Measurements from ENCODE around the gene ORM2. TPM values are rescaled to one million over a fixed set of nuclear protein-coding genes. Genes with fewer than 3 reads are reported as not detected.

The ORM2 gene
- total RNA-seq, 1 experiment from 2014 or later, result 0.59 TPM

- TF ChIP-seq TCF7L2 (IDR thresholded peaks at IDR 0.05; ENCODE audit: borderline replicate concordance, extremely low read depth, insufficient read depth, insufficient read length), result no peak
- no peak for TF ChIP-seq POLR2AphosphoS5 (IDR thresholded peaks at IDR 0.05; ENCODE audit: low read depth, low read length)
- no peak for TF ChIP-seq FOSL1 (IDR thresholded peaks at IDR 0.05; ENCODE audit: low read depth)
- no peak for TF ChIP-seq ZFX (IDR thresholded peaks at IDR 0.05)
- TF ChIP-seq CBX3 (IDR thresholded peaks at IDR 0.05; ENCODE audit: low read depth), result no peak
- TF ChIP-seq RAD21 (IDR thresholded peaks at IDR 0.05; ENCODE audit: low read depth), result no peak
Observed at GRCh38 chr9:114282926-114283325, 46.7 kb upstream of the ORM2 start (continued).

GRCh38 chr9:114283551-114284111, 46.0 kb upstream of the ORM2 start:
- ChIA-PET POLR2A (no interaction called here), CTCF (no interaction called here), RAD21 (ENCODE audit: low non-redundant PET in 1 of 2, low total read pairs in 2 of 2, uncharacterized antibody in 2 of 2, unreplicated experiment in 2 of 2) (no interaction called here)
- Histone ChIP-seq H4K20me1 (ENCODE audit: insufficient read depth) (no peaks in the 10 kb centered on the region), H3K4me1 (ENCODE audit: control insufficient read depth in 1 of 2, insufficient read depth in 2 of 2, low read length in 2 of 2) (peaks cover 13 to 14% of the 10 kb centered on the region in 2 experiments), H3K27me3 (ENCODE audit: insufficient read depth, low read length) (no peaks in the 10 kb centered on the region), H3K9me3 (ENCODE audit: control insufficient read depth in 1 of 2, insufficient read depth in 1 of 2, low read depth in 1 of 2, low read length in 2 of 2) (no peaks in the 10 kb centered on the region), H3K27ac (ENCODE audit: low read depth, low read length) (no peak overlapping the region), H3K9ac (ENCODE audit: low read length) (no peak overlapping the region), H3K79me2 (ENCODE audit: insufficient read depth, low read length) (no peaks in the 10 kb centered on the region), H2AFZ (ENCODE audit: low read depth, low read length, poor library complexity, severe bottlenecking) (no peak overlapping the region), H3K36me3 (ENCODE audit: control insufficient read depth in 1 of 2, insufficient read depth in 2 of 2, low read length in 2 of 2) (no peaks in the 10 kb centered on the region), H3K4me3 (replicated peaks in 1 of 2; ENCODE audit: low read depth in 1 of 2, low read length in 2 of 2) (no peak overlapping the region), H3K9me2 (ENCODE audit: insufficient read depth) (no peaks in the 10 kb centered on the region), H3K4me2 (ENCODE audit: low read length) (no peak overlapping the region)
- ATAC-seq, result no peak
- no peak for TF ChIP-seq ZNF274 (IDR thresholded peaks at IDR 0.05; ENCODE audit: low read depth, low read length)
- no peak for TF ChIP-seq REST (IDR thresholded peaks at IDR 0.05; ENCODE audit: low read depth)
- TF ChIP-seq CEBPB (IDR thresholded peaks at IDR 0.05; ENCODE audit: low read depth), result no peak
- no peak for TF ChIP-seq SP1 (IDR thresholded peaks at IDR 0.05; ENCODE audit: low read depth)
- no peak for TF ChIP-seq JUND (IDR thresholded peaks at IDR 0.05)
- no peak for TF ChIP-seq EZH2phosphoT487 (IDR thresholded peaks at IDR 0.05; ENCODE audit: borderline replicate concordance)
- intact Hi-C loops (cut with micrococcal nuclease), result no loop called here
- no TSS peak for BruUV-seq (replicated peaks)
- DNase-seq (ENCODE audit: low read depth, low spot score), result no peak
